A673 (cell line): ENCODE data around the gene EIF2S1. TPM values are rescaled to one million over a fixed set of nuclear protein-coding genes. Genes with fewer than 3 reads are reported as not detected.

ENCODE experiments used
- BruUV-seq: library from RNA; stranded (reverse); fragments of 400-500 nt; replicated peaks from 2 replicates; lab custom pipeline; 2021; lab: Mats Ljungman, UMichigan
- CTCF ChIA-PET: fragments of 300-600 bp; sonication (Branson Sonifier 250); formaldehyde crosslinking; loops from one replicate; lab custom pipeline; 2022; ENCODE audit warnings: antibody characterized with exemption; lab: Charles Lee
- POLR2A ChIA-PET: fragments of 300-600 bp; sonication (Branson Sonifier 250); formaldehyde crosslinking; loops from one replicate; lab custom pipeline; 2022; ENCODE audit warnings: antibody characterized with exemption; ENCODE audit not compliant: low non-redundant PET; lab: Charles Lee
- DNase-seq: peaks from one replicate; pipeline ENCODE4 v3.0.0-alpha.2; 2015; ENCODE audit warnings: low spot score
- H3K27ac ChIP-seq: fragments of 200-600 bp; sonication (generic); 2 replicates; pipeline ENCODE4 v1.5.1; 2016; ENCODE audit warnings: mixed run types, low read depth, mild to moderate bottlenecking, mixed read lengths, antibody characterized with exemption, low read length; ENCODE audit not compliant: poor library complexity, severe bottlenecking
- H3K27me3 ChIP-seq: fragments of 200-600 bp; sonication (generic); replicated peaks from 2 replicates; pipeline ENCODE4 v1.6.1; 2017; ENCODE audit warnings: mixed run types, low read depth, mild to moderate bottlenecking, mixed read lengths, antibody characterized with exemption, low read length; ENCODE audit not compliant: insufficient read depth, poor library complexity
- H3K36me3 ChIP-seq: fragments of 200-600 bp; sonication (generic); 2 replicates; pipeline ENCODE4 v1.6.1; 2016; ENCODE audit warnings: mixed run types, mild to moderate bottlenecking, mixed read lengths, antibody characterized with exemption, low read length; ENCODE audit not compliant: insufficient read depth, poor library complexity, severe bottlenecking
- H3K4me1 ChIP-seq: fragments of 200-600 bp; sonication (generic); 2 replicates; pipeline ENCODE4 v1.6.1; 2017; ENCODE audit warnings: mixed run types, mild to moderate bottlenecking, mixed read lengths, antibody characterized with exemption, low read length; ENCODE audit not compliant: insufficient read depth, poor library complexity, severe bottlenecking
- H3K4me3 ChIP-seq: fragments of 200-600 bp; sonication (generic); 2 replicates; pipeline ENCODE4 v1.5.1; 2016; ENCODE audit warnings: low read depth, mixed run types, mild to moderate bottlenecking, mixed read lengths, low read length; ENCODE audit not compliant: poor library complexity, severe bottlenecking
- H3K9me3 ChIP-seq: fragments of 200-600 bp; sonication (generic); 2 replicates; pipeline ENCODE4 v1.6.1; 2016; ENCODE audit warnings: mixed run types, low read depth, mild to moderate bottlenecking, mixed read lengths, antibody characterized with exemption, low read length; ENCODE audit not compliant: poor library complexity, severe bottlenecking
- CTCF ChIP-seq: fragments of 300-800, 200-600 bp; sonication (generic); conservative IDR thresholded peaks from 2 replicates; pipeline ENCODE4 v1.5.1; 2017; ENCODE audit warnings: low read depth, mild to moderate bottlenecking, antibody characterized with exemption, low read length, moderate library complexity, mixed read lengths
- EZH2 ChIP-seq: fragments of 200-600 bp; sonication (generic); IDR thresholded peaks from 2 replicates; pipeline ENCODE4 v1.6.1; 2017; ENCODE audit warnings: borderline replicate concordance, low read depth, mild to moderate bottlenecking, mixed read lengths, antibody characterized with exemption, low read length; ENCODE audit not compliant: poor library complexity, severe bottlenecking
- intact Hi-C: fragments of 100-400 bp; cut with micrococcal nuclease; formaldehyde crosslinking; loops from one replicate; pipeline ENCODE4 v1.10.0; 2022; ENCODE audit not compliant: unreplicated experiment
- total RNA-seq: library from RNA; stranded (reverse); gene quantifications from 2 replicates; pipeline ENCODE4 v1.2.3, GENCODE V29; 2021

EIF2S1 gene
- total RNA-seq, 1 experiment from 2014 or later: 302 TPM

- Histone ChIP-seq H3K4me3 (no peak overlapping the region), H3K36me3 (peaks cover 91% of the 10 kb centered on the region), H3K27me3 (no peaks in the 10 kb centered on the region), H3K4me1 (no peaks in the 10 kb centered on the region), H3K9me3 (no peaks in the 10 kb centered on the region), H3K27ac (no peak overlapping the region)
- no peak for TF ChIP-seq EZH2
- TF ChIP-seq CTCF: no peak
- intact Hi-C loops: no loop called here
- DNase-seq: no peak
- ChIA-PET CTCF (no interaction called here), POLR2A (no interaction called here)
- BruUV-seq: no TSS peak
Observed at GRCh38 chr14:67371247-67372148, 11.4 kb downstream of the EIF2S1 start.

DNA sequence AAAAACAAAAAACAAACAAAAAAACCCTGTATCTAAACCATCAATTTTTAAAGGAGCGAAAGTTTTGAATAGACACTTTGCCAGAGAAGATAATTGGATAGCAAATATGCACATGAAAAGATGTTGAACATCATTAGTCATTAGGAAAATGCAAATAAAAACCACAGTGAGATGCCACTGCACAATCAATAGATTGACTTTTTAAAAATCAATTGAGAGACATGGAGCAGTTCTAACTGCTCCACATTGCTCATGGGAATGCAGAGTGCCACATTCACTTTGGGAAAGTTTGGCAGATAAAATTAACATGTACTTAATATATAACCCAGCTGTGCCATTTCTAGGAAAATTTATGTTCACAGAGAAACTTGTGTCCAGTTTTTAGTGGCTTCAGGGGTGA is 12.7 kb downstream of the EIF2S1 start:
- H3K27me3 ChIP-seq: no peaks in the 10 kb centered on the region
- no peak for DNase-seq
- no peaks in the 10 kb centered on the region for H3K9me3 ChIP-seq
- peaks cover 93% of the 10 kb centered on the region for H3K36me3 ChIP-seq
- CTCF ChIA-PET: no interaction called here
- no peak for TF ChIP-seq EZH2
- TF ChIP-seq CTCF: no peak
- H3K4me1 ChIP-seq: no peaks in the 10 kb centered on the region
- intact Hi-C loops: no loop called here
- H3K27ac ChIP-seq: no peak overlapping the region
- BruUV-seq: no TSS peak
- POLR2A ChIA-PET: no interaction called here
- no peak overlapping the region for H3K4me3 ChIP-seq

DNA sequence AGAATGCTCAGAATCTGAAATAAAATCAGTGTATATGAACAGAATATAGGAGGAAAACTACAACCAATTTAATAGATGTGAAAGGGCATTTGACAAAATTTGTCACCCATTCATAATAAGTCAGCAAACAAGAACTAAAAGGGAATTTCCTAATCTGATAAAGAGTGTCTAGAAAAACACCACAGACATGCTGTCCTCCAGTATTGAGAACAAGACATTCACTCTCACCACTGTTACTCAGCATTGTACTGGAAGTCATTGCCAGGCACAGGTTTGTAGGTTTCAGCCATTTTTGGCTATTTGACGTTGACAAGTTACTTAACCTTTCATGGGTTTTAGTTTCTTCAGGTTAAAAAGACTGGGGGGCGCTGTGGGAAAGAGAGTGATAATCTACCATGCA is 13.2 kb downstream of the EIF2S1 start:
- no peaks in the 10 kb centered on the region for H3K27me3 ChIP-seq
- POLR2A ChIA-PET: no interaction called here

More for the DNA sequence above, 13.2 kb downstream of the EIF2S1 start:
- BruUV-seq: no TSS peak
- no peak for DNase-seq
- Histone ChIP-seq H3K9me3 (no peaks in the 10 kb centered on the region), H3K36me3 (peaks cover 93% of the 10 kb centered on the region), H3K27ac (no peak overlapping the region), H3K4me3 (no peak overlapping the region), H3K4me1 (no peaks in the 10 kb centered on the region)
- intact Hi-C loops: no loop called here
- TF ChIP-seq EZH2: no peak
- TF ChIP-seq CTCF: no peak
- CTCF ChIA-PET: no interaction called here
